Measurements from ENCODE around the gene SMCR8.
"Not testable (repeated sequence)": the region's sequence is repeated elsewhere in the genome, so short reads cannot be mapped to it uniquely, and the experiment has no call there.

The SMCR8 gene, protein sequence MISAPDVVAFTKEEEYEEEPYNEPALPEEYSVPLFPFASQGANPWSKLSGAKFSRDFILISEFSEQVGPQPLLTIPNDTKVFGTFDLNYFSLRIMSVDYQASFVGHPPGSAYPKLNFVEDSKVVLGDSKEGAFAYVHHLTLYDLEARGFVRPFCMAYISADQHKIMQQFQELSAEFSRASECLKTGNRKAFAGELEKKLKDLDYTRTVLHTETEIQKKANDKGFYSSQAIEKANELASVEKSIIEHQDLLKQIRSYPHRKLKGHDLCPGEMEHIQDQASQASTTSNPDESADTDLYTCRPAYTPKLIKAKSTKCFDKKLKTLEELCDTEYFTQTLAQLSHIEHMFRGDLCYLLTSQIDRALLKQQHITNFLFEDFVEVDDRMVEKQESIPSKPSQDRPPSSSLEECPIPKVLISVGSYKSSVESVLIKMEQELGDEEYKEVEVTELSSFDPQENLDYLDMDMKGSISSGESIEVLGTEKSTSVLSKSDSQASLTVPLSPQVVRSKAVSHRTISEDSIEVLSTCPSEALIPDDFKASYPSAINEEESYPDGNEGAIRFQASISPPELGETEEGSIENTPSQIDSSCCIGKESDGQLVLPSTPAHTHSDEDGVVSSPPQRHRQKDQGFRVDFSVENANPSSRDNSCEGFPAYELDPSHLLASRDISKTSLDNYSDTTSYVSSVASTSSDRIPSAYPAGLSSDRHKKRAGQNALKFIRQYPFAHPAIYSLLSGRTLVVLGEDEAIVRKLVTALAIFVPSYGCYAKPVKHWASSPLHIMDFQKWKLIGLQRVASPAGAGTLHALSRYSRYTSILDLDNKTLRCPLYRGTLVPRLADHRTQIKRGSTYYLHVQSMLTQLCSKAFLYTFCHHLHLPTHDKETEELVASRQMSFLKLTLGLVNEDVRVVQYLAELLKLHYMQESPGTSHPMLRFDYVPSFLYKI

DNA sequence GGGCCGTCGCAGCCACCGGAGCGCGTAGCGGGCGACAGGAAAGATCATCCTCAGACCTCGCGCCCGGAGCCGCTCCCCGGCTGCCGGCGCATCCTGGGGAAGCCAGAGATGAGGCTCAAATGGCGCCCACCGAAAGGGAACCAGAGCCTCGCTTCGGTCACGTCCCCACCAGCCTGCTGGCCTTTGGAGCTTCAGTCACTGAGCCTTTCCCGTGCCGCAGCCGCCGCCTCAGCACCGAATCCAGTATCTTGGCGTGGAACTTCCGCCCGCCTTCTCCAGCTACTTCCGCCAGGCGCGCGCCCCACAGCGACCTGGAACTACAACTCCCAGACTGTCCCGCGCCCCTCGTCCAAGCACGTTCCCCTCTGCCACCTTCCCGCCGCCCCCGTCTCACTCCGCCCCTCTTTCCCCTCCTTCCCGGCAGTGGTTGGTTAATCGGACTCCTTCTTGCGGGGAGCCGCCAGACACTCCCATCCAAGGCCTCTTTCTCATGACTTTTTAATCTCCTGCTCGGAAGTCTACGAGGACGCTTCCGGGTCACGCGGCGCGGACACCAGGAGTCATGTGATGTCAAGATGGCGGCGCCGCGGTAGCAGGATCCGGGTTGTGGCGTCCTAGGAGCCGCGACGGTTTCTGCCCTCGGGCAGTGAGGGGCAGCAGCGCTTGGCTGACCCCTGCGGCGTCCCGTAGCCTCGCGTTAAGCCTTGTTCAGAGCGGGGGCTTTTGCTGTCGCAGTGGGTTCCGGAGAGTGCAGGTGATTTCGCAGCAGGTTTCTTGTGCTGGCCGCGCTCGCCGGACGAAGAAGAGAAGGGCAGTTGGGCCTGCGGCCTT is at the start of gene SMCR8, which contains the start of gene TOP3A:
Gene SMCR8 (plus strand): TSS at position 563 of the 831 bp plus-strand sequence. CDS start 497 bp downstream, outside the sequence.
Gene TOP3A (minus strand): TSS at position 264 of the 831 bp plus-strand sequence. CDS start 216 bp downstream, at position 48.
- peak; percentile 94 for DNase-seq

DNA sequence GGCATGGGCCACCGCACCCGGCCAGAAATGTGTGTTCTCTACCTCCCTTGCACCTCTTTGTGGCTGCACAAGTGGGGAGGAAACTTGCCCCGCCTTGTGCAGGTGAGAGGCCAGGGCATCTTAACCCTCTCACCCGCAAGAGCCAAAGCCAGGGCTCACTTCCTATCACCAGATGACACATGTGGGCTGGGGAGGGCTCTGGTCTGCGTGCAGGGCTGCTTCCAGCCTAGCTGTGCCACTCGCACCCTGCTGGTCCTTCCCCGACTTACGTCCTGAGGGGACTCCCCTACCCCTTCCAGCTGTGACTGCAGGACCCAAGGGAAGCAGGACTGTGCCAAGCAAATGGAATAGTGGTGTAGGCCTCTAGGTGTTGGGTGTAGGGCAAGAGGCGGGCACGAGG is 47.7 kb upstream of the SMCR8 start:
- DNase-seq = no peak

DNA sequence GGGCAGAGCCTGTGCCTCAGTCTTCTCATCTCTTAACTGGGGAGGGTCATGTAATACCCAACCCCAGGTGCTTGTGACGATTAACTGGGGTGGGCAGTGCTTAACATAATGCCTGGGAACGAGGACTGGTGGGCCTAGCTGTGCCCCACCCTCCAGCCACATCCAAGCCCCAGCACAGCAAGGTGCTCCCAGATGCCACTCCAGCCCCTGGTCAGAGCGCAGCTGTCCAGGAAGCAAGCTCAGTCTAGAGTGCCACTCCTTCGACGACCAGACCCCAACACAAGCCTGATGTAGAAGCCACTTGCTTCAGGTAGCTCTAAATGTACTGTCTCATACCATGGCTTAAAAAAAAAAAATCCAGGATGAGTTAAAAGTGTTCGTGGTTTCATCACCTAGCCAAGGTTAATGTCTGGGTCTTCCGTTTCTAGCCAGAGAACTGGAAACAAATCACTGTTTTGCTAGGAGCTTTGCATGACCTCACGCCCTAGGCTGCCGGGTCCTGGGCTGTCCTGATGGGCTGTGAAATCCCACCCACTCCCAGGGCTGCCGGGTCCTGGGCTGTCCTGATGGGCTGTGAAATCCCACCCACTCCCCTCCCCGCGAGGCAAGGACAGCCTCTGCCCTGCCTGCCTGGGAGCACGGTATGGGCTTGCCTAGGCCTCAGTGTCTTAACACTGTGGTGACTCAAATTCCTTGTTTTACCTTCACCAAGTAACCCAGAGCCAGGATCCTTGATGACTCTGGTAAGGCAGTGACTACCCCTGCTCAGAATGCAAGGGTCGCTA is 47.0 kb upstream of the SMCR8 start:
- no peak for DNase-seq

DNA sequence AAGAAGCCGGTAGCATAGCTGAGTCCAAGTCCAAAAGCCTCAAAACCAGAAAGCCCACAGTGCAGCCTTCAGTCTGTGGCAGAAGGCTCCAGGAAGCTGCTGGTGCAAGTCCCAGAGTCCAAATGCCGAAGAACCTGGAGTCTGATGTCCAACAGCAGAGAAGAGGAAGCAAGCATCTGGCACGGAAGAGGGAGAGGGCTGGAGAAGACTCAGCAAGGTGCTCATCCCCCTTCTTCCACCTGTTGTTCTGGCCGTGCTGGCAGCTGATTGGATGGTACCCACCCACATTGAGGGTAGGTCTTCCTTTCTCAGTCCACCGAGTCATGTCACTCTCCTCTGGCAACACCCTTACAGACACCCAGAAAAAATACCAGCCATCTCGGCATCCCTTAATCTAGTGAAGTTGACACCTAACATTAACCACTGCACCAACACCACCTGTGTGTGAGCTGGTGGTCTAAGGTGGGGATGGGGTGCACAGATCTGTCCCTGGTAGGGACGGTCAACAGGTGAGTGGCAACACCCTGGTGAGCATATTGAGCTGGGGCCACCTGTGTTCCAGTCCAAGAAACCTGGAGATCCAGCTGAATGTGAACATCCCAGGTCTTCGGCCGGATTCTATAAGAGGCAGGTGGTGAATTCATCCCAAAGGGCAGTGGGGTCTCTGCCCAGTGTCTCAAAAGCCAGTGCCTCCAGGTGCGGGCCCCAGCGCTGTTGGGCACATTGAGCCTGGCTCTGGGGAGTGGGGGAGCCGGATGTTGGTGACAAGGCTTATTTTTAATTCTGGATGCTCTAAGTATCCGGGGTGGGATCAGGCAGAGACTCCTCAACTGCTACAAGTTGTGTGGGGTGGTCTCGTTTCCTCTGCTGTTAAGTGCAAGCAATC is 44.8 kb upstream of the SMCR8 start:
- DNase-seq = no peak

DNA sequence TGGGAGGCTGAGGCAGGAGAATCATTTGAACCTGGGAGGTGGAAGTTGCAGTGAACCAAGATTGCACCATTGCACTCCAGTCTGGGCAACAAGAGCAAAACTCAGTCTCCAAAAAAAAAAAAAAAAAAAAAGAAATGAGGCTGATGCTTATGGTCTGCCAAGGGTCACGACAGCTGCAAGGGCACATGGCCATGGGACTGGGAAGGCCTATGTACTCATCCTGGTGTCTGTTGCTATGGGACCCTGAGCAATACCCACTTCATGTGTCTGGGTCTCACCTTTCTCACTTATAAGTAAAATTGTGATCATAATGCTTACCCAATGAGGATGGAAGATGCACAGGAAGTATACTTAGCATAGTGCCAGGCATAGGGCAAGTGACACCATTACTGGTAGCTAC is 38.0 kb upstream of the SMCR8 start:
- no peak for DNase-seq

DNA sequence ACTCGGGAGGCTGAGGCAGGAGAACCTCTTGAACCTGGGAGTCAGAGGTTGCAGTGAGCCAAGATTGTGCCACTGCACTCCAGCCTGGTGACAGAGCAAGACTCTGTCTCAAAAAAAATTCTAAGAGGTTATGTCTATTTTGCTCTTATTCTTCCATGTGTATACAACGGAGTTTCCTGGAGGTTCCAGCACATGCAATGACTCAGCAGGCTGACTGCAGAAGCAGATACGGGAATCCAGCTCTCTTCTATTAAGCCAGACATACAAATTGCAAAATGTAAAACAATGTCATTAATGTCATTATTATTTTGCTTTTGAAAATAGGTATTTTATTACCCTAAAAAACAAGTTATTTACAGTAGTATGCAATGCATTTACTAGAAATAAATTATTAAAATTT is 36.2 kb upstream of the SMCR8 start:
- no peak for DNase-seq

DNA sequence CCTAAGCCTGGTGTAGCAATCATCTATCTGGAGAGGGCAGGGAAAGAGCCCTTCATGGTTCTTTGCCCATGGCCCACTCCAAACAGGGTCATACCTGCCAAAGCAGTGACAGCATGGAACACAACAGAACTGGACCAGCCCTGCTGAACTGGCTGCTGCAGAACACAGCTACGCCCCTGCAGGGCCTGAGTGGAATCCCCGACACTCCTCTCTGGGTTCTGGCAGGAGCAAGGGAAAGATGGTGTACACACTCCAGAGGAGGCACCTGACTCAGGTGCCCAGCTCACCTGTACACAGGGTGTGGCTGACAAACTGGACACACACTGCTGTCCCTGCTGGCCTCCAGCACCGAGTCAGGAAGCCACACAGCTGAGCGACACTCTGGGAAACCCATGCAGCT is 34.8 kb upstream of the SMCR8 start:
- DNase-seq = no peak

DNA sequence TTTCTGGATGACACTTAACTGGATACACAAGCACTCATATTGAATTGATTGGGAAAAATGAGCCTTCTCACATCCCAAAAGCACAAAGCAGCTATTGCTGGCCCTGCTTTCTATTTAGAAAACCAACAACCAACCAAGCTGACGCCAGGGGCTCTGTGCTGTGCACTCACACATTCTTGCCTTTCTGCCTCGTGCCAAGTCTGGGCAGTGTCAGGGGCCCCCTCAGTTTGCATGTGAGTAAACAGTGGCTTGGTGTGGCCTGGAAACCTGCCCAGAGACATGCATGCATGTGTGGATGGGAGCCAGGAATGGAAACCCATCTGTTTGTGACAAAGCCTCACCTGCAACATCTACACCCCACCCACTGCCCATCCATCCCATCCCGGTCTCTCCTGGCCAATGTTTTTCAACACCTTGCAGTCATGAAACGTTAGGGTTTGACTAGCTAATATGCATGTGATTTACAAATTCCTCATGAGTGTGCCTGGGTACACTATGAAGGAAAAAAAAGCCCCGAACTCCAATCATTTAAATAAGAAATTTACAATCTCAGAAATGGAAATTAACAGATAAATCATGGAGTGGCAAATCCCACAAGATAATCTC is 34.2 kb upstream of the SMCR8 start:
- DNase-seq = no peak

DNA sequence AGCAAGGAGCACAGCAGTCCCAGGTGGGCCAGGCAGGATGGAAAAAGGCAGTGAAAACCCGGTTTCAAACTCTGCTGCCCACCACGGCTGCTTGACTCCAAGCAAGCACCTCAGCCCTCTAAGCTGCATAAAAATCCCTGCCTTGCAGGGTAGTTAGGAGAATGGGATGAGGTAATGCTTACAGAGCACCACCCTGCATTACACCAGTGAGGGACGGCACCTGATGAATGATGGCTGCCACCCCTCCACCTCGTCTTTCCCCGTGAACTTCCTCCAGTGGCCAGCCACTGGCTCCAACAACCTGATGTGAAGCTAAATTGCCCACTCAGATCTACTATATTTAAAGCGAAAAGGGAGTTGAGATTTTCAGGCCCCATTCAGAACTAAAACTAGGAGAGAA is 33.3 kb upstream of the SMCR8 start:
- DNase-seq = no peak

DNA sequence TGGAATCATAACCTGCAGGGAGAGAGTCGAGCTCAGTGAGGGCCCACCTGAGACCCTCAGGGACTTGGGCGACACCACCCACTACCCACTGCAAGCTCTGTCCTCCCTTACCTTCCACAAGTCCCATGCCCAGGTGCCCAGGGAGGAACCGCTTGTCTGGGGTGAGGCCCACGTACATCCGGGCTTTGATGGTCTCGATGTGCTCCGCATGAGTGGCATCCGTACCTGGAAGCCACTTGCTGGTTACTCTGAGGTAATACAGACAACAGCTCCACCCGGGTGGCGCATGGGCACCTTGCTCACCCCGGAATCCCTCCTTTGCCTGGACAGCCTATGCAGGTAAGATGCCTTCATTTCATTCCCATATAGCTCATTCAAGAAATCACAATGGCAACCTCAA is 29.8 kb upstream of the SMCR8 start:
- DNase-seq = no peak

DNA sequence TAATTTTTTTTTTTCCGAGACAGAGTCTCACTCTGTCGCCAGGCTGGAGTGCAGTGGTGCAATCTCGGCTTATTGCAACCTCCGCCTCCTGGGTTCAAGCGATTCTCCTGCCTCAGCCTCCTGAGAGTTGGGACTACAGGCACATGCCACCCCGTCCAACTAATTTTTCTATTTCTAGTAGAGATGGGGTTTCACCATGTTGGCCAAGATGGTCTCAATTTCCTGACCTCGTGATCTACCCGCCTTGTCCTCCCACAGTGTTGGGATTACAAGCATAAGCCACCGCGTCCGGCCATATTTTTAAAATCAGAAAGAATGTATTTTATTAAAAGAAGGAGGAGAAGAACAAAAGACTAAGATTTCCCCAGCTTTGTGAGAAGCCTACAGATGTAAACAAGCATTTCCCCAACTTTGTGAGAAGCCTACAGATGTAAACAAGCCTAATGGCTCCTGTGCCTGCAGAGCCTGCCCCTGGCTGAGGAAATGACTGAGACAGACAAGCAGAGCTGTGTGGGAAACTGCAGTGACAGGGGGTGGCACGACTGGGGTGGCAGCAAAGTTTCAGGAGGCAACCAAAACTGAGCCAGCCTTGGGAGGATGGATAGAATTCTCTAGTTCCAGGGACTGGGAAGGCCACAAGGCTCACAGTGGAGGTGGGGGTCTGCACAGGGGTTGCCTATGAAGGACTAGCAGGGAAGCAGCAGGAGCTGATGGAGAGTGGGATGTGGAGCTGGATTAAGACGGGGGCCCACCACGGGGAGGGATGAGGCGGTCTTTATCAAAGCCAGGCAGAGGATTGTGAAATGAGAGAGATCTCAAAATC is 23.2 kb upstream of the SMCR8 start:
- no peak for DNase-seq

DNA sequence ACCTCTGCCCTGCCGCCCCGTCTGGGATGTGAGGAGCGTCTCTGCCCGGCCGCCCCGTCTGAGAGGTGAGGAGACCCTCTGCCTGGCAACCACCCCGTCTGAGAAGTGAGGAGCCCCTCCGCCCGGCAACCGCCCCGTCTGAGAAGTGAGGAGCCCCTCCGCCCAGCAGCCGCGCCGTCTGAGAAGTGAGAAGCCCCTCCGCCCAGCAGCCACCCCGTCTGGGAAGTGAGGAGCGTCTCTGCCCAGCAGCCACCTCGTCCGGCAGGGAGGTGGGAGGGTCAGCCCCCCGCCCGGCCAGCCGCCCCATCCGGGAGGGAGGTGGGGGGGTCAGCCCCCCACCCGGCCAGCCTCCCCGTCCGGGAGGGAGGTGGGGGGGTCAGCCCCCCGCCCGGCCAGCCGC is 17.0 kb upstream of the SMCR8 start:
- not testable (repeated sequence) for DNase-seq

DNA sequence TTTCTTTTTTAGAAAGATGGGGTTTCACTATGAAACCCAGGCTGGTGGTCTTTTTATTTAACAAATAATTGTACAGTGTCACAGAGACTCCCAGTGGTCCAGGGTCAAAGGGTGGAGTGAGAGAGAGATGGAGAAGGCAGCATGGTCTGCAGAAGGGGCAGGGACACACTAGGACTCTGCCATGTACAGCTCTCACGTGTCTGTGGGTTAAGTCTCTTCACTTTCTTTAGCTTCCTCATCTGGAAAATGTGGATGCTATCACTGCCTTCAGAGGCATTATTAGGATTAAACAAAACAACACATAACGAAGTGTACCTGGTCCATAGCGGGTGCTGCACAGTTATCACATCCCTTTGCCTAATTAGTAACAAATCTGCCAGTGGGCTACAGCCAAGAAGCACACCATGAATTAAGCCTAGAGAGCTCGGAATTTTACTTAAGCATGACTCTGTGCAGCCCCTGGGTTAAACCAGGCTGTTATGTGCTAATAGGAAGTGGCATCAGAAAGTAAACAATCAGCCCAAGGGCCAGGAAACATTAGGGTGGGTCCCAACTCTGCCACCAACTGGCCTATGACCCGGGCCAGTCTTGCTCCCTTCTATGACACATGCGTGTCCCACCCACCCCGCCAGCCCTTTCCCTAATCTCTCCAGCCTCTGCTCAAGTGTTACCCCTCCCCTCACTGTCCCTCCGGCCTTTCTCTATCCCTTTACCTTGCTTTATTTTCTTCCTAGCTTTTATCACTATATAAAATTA is 14.2 kb upstream of the SMCR8 start:
- DNase-seq = no peak

DNA sequence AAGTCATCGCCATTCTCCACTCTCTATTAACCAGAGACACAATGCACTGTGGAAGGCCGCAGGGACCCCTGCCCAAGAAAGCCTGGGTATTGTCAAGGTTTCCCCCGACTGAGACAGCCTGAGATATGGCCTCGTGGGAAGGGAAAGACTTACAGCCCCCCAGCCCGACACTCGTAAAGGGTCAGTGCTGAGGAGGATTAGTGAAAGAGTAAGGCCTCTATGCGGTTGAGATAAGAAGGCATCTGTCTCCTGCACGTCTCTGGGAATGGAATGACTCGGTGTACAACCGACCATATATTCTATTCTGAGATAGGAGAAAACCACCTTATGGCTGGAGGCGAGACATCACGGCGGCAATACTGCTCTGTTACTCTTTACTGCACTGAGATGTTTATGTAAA is 11.9 kb upstream of the SMCR8 start:
- not testable (repeated sequence) for DNase-seq

DNA sequence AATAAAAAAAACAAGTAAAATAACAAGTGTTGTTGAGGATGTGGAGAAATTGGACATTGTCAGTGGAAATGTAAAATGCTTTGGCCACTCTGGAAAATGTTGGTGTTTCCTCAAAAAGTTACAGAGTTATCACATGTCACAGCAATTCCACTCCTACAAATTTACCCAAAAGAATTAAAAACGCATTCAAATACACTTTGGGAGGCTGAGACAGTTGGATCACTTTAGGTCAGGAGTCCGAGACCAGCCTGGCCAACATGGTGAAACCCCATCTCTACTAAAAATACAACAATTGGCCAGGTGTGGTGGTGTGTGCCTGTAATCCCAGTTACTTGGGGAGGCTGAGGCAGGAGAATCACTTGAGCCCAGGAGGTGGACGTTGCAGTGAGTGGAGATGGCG is 5.9 kb upstream of the SMCR8 start:
- no peak for DNase-seq

DNA sequence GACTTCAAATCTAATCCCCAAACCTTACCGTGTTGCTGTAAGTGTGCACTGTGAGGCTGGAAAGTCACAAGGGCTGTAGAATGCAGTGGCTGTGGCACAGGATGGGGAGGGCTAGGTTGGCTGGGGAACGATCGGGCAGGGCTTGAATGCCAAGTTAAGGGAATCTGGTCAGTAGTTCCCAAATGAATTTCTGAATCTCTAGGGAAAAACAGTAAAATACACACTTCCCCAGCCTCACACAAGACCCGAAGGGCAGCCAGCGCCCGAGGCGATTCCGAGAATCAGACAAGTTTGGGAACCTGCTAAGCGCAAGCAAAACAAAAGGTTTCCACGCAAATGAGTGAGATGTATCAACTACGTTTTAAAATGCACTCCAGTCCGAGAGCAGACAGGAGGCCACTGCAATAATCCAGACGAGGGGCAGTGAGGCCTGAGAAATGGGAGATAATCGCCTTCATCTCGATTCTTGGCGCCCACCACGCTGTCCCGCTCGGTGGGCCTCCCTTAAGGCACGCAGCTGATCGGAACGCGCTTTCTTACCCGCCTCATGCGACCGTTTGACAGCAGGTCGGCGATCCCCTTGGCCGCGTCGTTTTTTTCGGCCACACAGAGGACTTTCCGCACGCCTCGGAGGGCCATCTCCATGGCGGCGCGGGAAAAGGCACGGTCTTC is 898 bp upstream of the SMCR8 start:
- no peak for DNase-seq

DNA sequence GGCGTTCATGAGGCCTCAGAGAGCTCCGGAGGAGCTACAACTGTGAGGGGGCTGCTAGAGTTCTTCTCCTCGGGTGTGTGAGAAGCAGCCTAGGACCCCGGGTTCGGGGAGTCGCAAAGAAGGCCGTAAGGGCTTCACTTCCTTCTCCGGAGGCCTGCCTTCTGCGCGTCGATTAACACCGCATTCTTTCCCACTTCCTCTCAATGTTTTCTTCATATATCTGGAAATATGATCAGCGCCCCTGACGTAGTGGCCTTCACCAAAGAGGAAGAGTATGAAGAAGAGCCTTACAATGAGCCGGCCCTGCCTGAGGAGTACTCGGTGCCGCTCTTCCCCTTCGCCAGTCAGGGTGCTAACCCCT is 449 bp downstream of the SMCR8 start:
- DNase-seq = no peak

DNA sequence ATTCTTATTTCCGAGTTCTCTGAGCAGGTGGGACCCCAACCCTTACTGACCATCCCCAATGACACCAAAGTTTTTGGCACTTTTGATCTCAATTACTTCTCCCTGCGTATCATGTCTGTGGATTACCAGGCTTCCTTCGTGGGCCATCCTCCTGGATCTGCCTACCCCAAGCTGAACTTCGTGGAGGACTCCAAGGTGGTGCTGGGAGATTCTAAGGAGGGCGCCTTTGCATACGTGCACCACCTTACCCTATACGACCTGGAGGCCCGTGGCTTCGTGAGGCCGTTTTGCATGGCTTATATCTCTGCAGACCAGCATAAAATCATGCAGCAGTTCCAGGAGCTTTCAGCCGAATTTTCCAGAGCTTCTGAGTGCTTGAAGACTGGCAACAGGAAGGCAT is 868 bp downstream of the SMCR8 start:
- no peak for DNase-seq
